EL (cell line): ENCODE measurements around the gene CH25H.
"Not testable (repeated sequence)": the region's sequence is repeated elsewhere in the genome, so short reads cannot be mapped to it uniquely, and the experiment has no call there.

ENCODE experiments used
- DNase-seq: peaks from one replicate; pipeline ENCODE4 v3.0.0-alpha.2; 2016

Gene CH25H

GRCh38 chr10:89191301-89191700 is 15.8 kb downstream of the CH25H start:
- not testable (repeated sequence) for DNase-seq

GRCh38 chr10:89189211-89189734 is 17.8 kb downstream of the CH25H start:
- no peak for DNase-seq

GRCh38 chr10:89185658-89186057 is 21.5 kb downstream of the CH25H start:
- no peak for DNase-seq

GRCh38 chr10:89184638-89185037 is 22.5 kb downstream of the CH25H start:
- DNase-seq, result no peak

GRCh38 chr10:89183571-89183970 is 23.5 kb downstream of the CH25H start:
- no peak for DNase-seq

GRCh38 chr10:89182894-89183293 is 24.2 kb downstream of the CH25H start:
- no peak for DNase-seq

- no peak for DNase-seq
Observed at GRCh38 chr10:89175816-89176215, 31.3 kb downstream of the CH25H start.

GRCh38 chr10:89173075-89173474 is 34.0 kb downstream of the CH25H start:
- DNase-seq, result no peak

- peak; percentile 45 for DNase-seq
Observed at GRCh38 chr10:89171996-89172395, 35.1 kb downstream of the CH25H start.

- no peak for DNase-seq
Observed at GRCh38 chr10:89171263-89171872, 35.7 kb downstream of the CH25H start.

- not testable (repeated sequence) for DNase-seq
Observed at GRCh38 chr10:89168354-89168900, 38.7 kb downstream of the CH25H start.

- DNase-seq, result no peak
Observed at GRCh38 chr10:89167915-89168314, 39.2 kb downstream of the CH25H start.

GRCh38 chr10:89165923-89166322 is 41.2 kb downstream of the CH25H start:
- DNase-seq, result peak; percentile 22

- DNase-seq, result no peak
Observed at GRCh38 chr10:89164920-89165319, 42.2 kb downstream of the CH25H start.

- DNase-seq, result no peak
Observed at GRCh38 chr10:89164080-89164479, 43.0 kb downstream of the CH25H start.

GRCh38 chr10:89163265-89163995 is 43.7 kb downstream of the CH25H start:
- no peak for DNase-seq

- DNase-seq, result no peak
Observed at GRCh38 chr10:89162596-89162995, 44.5 kb downstream of the CH25H start.

- DNase-seq, result no peak
Observed at GRCh38 chr10:89160339-89160738, 46.8 kb downstream of the CH25H start.

- no peak for DNase-seq
Observed at GRCh38 chr10:89159761-89160160, 47.4 kb downstream of the CH25H start.

GRCh38 chr10:89159316-89159715 is 47.8 kb downstream of the CH25H start:
- no peak for DNase-seq

- peak; percentile 44 for DNase-seq
Observed at GRCh38 chr10:89158446-89158845, 48.7 kb downstream of the CH25H start.

GRCh38 chr10:89156161-89156835 is 50.8 kb downstream of the CH25H start:
- no peak for DNase-seq
